HepG2 (cell line): Measurements from ENCODE around the gene OR10V1. TPM values are rescaled to one million over a fixed set of nuclear protein-coding genes. Genes with fewer than 3 reads are reported as not detected.

Experiments used
- ATAC-seq: fragments of 200-7000 bp; cut with Tn5 transposase; 3 replicates; pipeline ENCODE4 v1.9.1; 2020; ENCODE audit warnings: mild to moderate bottlenecking, moderate library complexity
- BruUV-seq: library from RNA; stranded (reverse); fragments of 400-500 nt; replicated peaks from 2 replicates; lab custom pipeline; 2021; lab: Mats Ljungman, UMichigan
- CTCF ChIA-PET: fragments of 300-600 bp; formaldehyde crosslinking; extraction: SDS; loops from one replicate; lab custom pipeline; 2021; ENCODE audit warnings: low total read pairs, inconsistent platforms, low intra/inter-chr PET ratio; lab: Yijun Ruan, JAX
- POLR2A ChIA-PET: fragments of 350-600 bp; sonication (Branson Sonifier 250); formaldehyde crosslinking; loops from one replicate; lab custom pipeline; 2020; ENCODE audit warnings: antibody characterized with exemption, inconsistent platforms; lab: Yijun Ruan, JAX
- DNase-seq: peaks from one replicate; pipeline ENCODE4 v3.0.0-alpha.2; 2015; ENCODE audit warnings: low spot score
- FAIRE-seq: peaks from 3 replicates; lab custom pipeline; 2011; peaks lifted over from hg19 to GRCh38; lab: Jason Lieb, UNC
- H2AFZ ChIP-seq: one replicate; pipeline ENCODE4 v1.6.1; 2011; ENCODE audit warnings: low read length, inconsistent platforms
- H3K27ac ChIP-seq: fragments of 300-600 bp; 3 replicates; pipeline ENCODE4 v1.8.0; 2011; ENCODE audit warnings: mixed run types, mild to moderate bottlenecking, mixed read lengths, low read length, inconsistent platforms; ENCODE audit not compliant: insufficient read depth; ENCODE audit errors: extremely low read length
- H3K27me3 ChIP-seq, 2 experiments: fragments of 200-600 bp in 1 of 2; 2 replicates in 1 of 2; 3 replicates in 1 of 2; pipeline versions ENCODE4 v1.6.0 to v1.8.0; 2011; ENCODE audit warnings: low read length in 2 of 2, mild to moderate bottlenecking in 2 of 2, moderate library complexity in 2 of 2, inconsistent platforms in 1 of 2; ENCODE audit not compliant: insufficient read depth in 2 of 2, control insufficient read depth in 1 of 2
- H3K36me3 ChIP-seq, 2 experiments: fragments of 200-600 bp in 1 of 2; replicated peaks in 1 of 2; 2 replicates in 1 of 2; 3 replicates in 1 of 2; pipeline versions ENCODE4 v1.5.1 to v1.8.0; 2011; ENCODE audit warnings: low read length in 2 of 2, inconsistent platforms in 1 of 2; ENCODE audit not compliant: insufficient read depth in 2 of 2, control insufficient read depth in 1 of 2
- H3K4me1 ChIP-seq: 2 replicates; pipeline ENCODE4 v1.5.1; 2012; ENCODE audit warnings: low read length, inconsistent platforms; ENCODE audit not compliant: insufficient read depth
- H3K4me2 ChIP-seq: 2 replicates; pipeline ENCODE4 v1.6.0; 2011; ENCODE audit warnings: low read depth, low read length, inconsistent platforms
- H3K4me3 ChIP-seq, 3 experiments: fragments of 200-600 bp in 1 of 3; sonication (generic), shearing (Covaris generic) in 1 of 3; replicated peaks in 1 of 3; 2 replicates each; pipeline ENCODE4 v1.5.1; 2011 to 2016; ENCODE audit warnings: low read length in 3 of 3, inconsistent platforms in 2 of 3, low read depth in 2 of 3, mild to moderate bottlenecking in 2 of 3, control low read depth in 1 of 3, mixed read lengths in 1 of 3; ENCODE audit not compliant: insufficient read depth in 1 of 3
- H3K79me2 ChIP-seq: one replicate; pipeline ENCODE4 v1.6.1; 2011; ENCODE audit warnings: low read length, inconsistent platforms; ENCODE audit not compliant: insufficient read depth
- H3K9ac ChIP-seq: 2 replicates; pipeline ENCODE4 v1.6.0; 2011; ENCODE audit warnings: mild to moderate bottlenecking, low read depth, low read length, inconsistent platforms; ENCODE audit not compliant: insufficient read depth
- H3K9me3 ChIP-seq: 2 replicates; pipeline ENCODE4 v1.5.1; 2012; ENCODE audit warnings: mild to moderate bottlenecking, low read length
- H4K20me1 ChIP-seq: 2 replicates; pipeline ENCODE4 v1.6.0; 2011; ENCODE audit warnings: inconsistent platforms, mild to moderate bottlenecking, low read length, moderate library complexity; ENCODE audit not compliant: insufficient read depth
- FOXA3 ChIP-seq: IDR thresholded peaks from 2 replicates; pipeline ENCODE4 v1.6.1; 2016; ENCODE audit warnings: missing genetic modification reagents, missing compliant biosample characterization
- GABPA ChIP-seq, 2 experiments: IDR thresholded peaks; 2 replicates each; pipeline ENCODE4 v1.6.1; 2011 to 2016; ENCODE audit warnings: low read depth in 2 of 2, low read length in 1 of 2, missing biosample characterization in 1 of 2, missing genetic modification characterization in 1 of 2
- HOXA7 ChIP-seq: sonication (generic); formaldehyde crosslinking; IDR thresholded peaks from 2 replicates; pipeline ENCODE4 v1.8.1; 2022; ENCODE audit warnings: mild to moderate bottlenecking, missing genetic modification reagents, moderate library complexity
- POLR2AphosphoS2 ChIP-seq: IDR thresholded peaks from 2 replicates; pipeline ENCODE4 v1.6.1; 2011; ENCODE audit warnings: low read depth, low read length, improper control_type of control experiment
- SP4 ChIP-seq: sonication (generic); formaldehyde crosslinking; IDR thresholded peaks from 2 replicates; pipeline ENCODE4 v1.8.1; 2023; ENCODE audit warnings: mild to moderate bottlenecking, missing genetic modification reagents
- ZKSCAN5 ChIP-seq: sonication (generic); formaldehyde crosslinking; IDR thresholded peaks from 2 replicates; pipeline ENCODE4 v1.5.1; 2020; ENCODE audit warnings: mild to moderate bottlenecking, missing genetic modification reagents
- ZNF20 ChIP-seq: sonication (generic); formaldehyde crosslinking; IDR thresholded peaks from 2 replicates; pipeline ENCODE4 v1.4.0; 2020; ENCODE audit warnings: mild to moderate bottlenecking, moderate library complexity, missing genetic modification reagents
- ZNF253 ChIP-seq: sonication (generic); formaldehyde crosslinking; IDR thresholded peaks from 2 replicates; pipeline ENCODE4 v1.8.0; 2022; ENCODE audit warnings: mild to moderate bottlenecking, missing genetic modification reagents, borderline replicate concordance
- ZNF280B ChIP-seq: sonication (generic); formaldehyde crosslinking; IDR thresholded peaks from 2 replicates; pipeline ENCODE4 v1.5.0; 2020; ENCODE audit warnings: missing genetic modification reagents, mild to moderate bottlenecking, borderline replicate concordance
- ZNF607 ChIP-seq: sonication (generic); formaldehyde crosslinking; IDR thresholded peaks from 2 replicates; pipeline ENCODE4 v1.5.1; 2020; ENCODE audit warnings: missing genetic modification reagents, mild to moderate bottlenecking, borderline replicate concordance
- ZZZ3 ChIP-seq: sonication (generic); formaldehyde crosslinking; IDR thresholded peaks from 2 replicates; pipeline ENCODE4 v1.4.0; 2020; ENCODE audit warnings: missing genetic modification reagents, mild to moderate bottlenecking, borderline replicate concordance
- WGBS: methylation state at CpG from one replicate; pipeline ENCODE4 v1.1.6; 2017; ENCODE audit warnings: low lambda C conversion rate; 5-methylcytosine and 5-hydroxymethylcytosine counted together
- in situ Hi-C: cut with HindIII; loops from 2 replicates; pipeline ENCODE4 v1.10.0; 2017; ENCODE audit warnings: low pct_unique_long_range_greater_than_20kb; ENCODE audit not compliant: extremely low pct_ligation_motif_present
- intact Hi-C: fragments of 100-400 bp; cut with micrococcal nuclease; formaldehyde crosslinking; loops from one replicate; pipeline ENCODE4 v1.10.0; 2022; ENCODE audit not compliant: unreplicated experiment
- polyA plus RNA-seq, 8 experiments: library from polyadenylated mRNA; depleted of rRNA in 3 of 8; stranded (reverse) in 7 of 8; unstranded in 1 of 8; fragments of >200 nt; fragmentation: Illumina TruSeq in 4 of 8; extraction: Trizol in 4 of 8; gene quantifications; 2 replicates each; pipeline versions ENCODE4 v1.2.1 to v1.2.3, GENCODE V29; 2011 to 2016; ENCODE audit warnings: low read depth in 4 of 8, missing spikeins in 1 of 8, mixed read lengths in 1 of 8; ENCODE audit not compliant: insufficient read depth in 1 of 8
- total RNA-seq, 5 experiments: library from RNA; depleted of rRNA; stranded (reverse); fragments of >200 nt; fragmentation: Illumina TruSeq; extraction: Trizol; gene quantifications; 2 replicates each; pipeline ENCODE4 v1.2.3, GENCODE V29; 2016; ENCODE audit warnings: low read depth in 1 of 5

Gene OR10V1
- total and polyA plus RNA-seq, 2 of the 13 experiments (the other 11 are each of a cell fraction or from before 2014, with no cell fraction given), result not detected

- intact Hi-C loops (no loop called here), in situ Hi-C loops (no loop called here)
- H3K9ac ChIP-seq, result no peak overlapping the region
- no peaks in the 10 kb centered on the region for H4K20me1 ChIP-seq
- no peak overlapping the region for H3K4me2 ChIP-seq
- TF ChIP-seq FOXA3 (CRISPR knock-in tag) (no peak), ZNF20 (no peak), POLR2AphosphoS2 (no peak), HOXA7 (CRISPR knock-in tag) (no peak), ZNF607 (no peak), ZNF280B (no peak), ZNF253 (CRISPR knock-in tag) (no peak), ZZZ3 (CRISPR knock-in tag) (no peak), ZKSCAN5 (CRISPR knock-in tag) (no peak), SP4 (CRISPR knock-in tag) (no peak), GABPA (IDR thresholded peaks at IDR 0.05; ENCODE audit: low read depth, low read length) (no peak), GABPA (CRISPR knock-in tag; IDR thresholded peaks at IDR 0.05; ENCODE audit: low read depth) (no peak)
- 0% methylated on average over 1 of the region's 1 CpG for WGBS
- no peak for ATAC-seq
- H3K27ac ChIP-seq, result no peak overlapping the region
- H3K27me3 ChIP-seq, result no peaks in the 10 kb centered on the region
- CTCF ChIA-PET, result no interaction called here
- no peaks in the 10 kb centered on the region for H3K36me3 ChIP-seq
- peaks cover 13% of the 10 kb centered on the region for H3K4me1 ChIP-seq
- no peak overlapping the region for H2AFZ ChIP-seq
- no peak overlapping the region for H3K4me3 ChIP-seq
- no peak for FAIRE-seq
- H3K9me3 ChIP-seq, result no peaks in the 10 kb centered on the region
- H3K79me2 ChIP-seq, result no peaks in the 10 kb centered on the region
- POLR2A ChIA-PET, result no interaction called here
- no TSS peak for BruUV-seq
- no peak for DNase-seq
These were observed 5.1 kb downstream of the OR10V1 start for GRCh38 chr11:59708537-59708936.
